Panc1 (cell line): ENCODE data around the gene FAM174B. TPM values are rescaled to one million over a fixed set of nuclear protein-coding genes. Genes with fewer than 3 reads are reported as not detected.

Source experiments
- ATAC-seq: fragments of 200-7000 bp; cut with Tn5 transposase; 2 replicates; pipeline ENCODE4 v1.9.1; 2020; ENCODE audit warnings: mild to moderate bottlenecking, moderate library complexity
- BruUV-seq: library from RNA; stranded (reverse); fragments of 400-500 nt; replicated peaks from 2 replicates; lab custom pipeline; 2021; lab: Mats Ljungman, UMichigan
- CTCF ChIA-PET: fragments of 300-600 bp; sonication (Branson Sonifier 250); formaldehyde crosslinking; loops from one replicate; lab custom pipeline; 2022; ENCODE audit warnings: antibody characterized with exemption; lab: Charles Lee
- POLR2A ChIA-PET: fragments of 300-600 bp; sonication (Branson Sonifier 250); formaldehyde crosslinking; loops from one replicate; lab custom pipeline; 2022; ENCODE audit warnings: antibody characterized with exemption; lab: Charles Lee
- DNase-seq: peaks from one replicate; pipeline ENCODE4 v3.0.0-alpha.2; 2010; ENCODE audit warnings: low read depth, low spot score
- H3K27ac ChIP-seq: 2 replicates; pipeline ENCODE4 v1.5.1; 2011; ENCODE audit warnings: mild to moderate bottlenecking, low read length, inconsistent platforms
- H3K27me3 ChIP-seq: fragments of 200-500 bp; sonication (Bioruptor generic); 2 replicates; pipeline ENCODE4 v1.6.0; 2014; ENCODE audit warnings: low read length, inconsistent platforms; ENCODE audit not compliant: control insufficient read depth, insufficient read depth
- H3K36me3 ChIP-seq: fragments of 200-500 bp; sonication (Bioruptor generic); 2 replicates; pipeline ENCODE4 v1.5.1; 2014; ENCODE audit warnings: inconsistent platforms, mild to moderate bottlenecking, low read length, moderate library complexity; ENCODE audit not compliant: control insufficient read depth, insufficient read depth
- H3K4me1 ChIP-seq: 2 replicates; pipeline ENCODE4 v1.5.1; 2011; ENCODE audit warnings: inconsistent platforms, mild to moderate bottlenecking, low read length, moderate library complexity; ENCODE audit not compliant: control insufficient read depth, insufficient read depth
- H3K4me3 ChIP-seq, 2 experiments: 2 replicates each; pipeline ENCODE4 v1.5.1; 2011 to 2012; ENCODE audit warnings: low read depth in 2 of 2, low read length in 2 of 2, mild to moderate bottlenecking in 2 of 2, inconsistent platforms in 1 of 2, moderate library complexity in 1 of 2
- H3K9me3 ChIP-seq: fragments of 200-500 bp; sonication (Bioruptor generic); 2 replicates; pipeline ENCODE4 v1.5.1; 2014; ENCODE audit warnings: low read depth, mild to moderate bottlenecking, inconsistent platforms, low read length, moderate library complexity; ENCODE audit not compliant: control insufficient read depth, insufficient read depth
- CTCF ChIP-seq: fragments of 450-650 bp; IDR thresholded peaks from 2 replicates; pipeline ENCODE4 v1.5.1; 2017; ENCODE audit warnings: mild to moderate bottlenecking
- POLR2AphosphoS5 ChIP-seq: IDR thresholded peaks from 2 replicates; pipeline ENCODE4 v1.6.1; 2012; ENCODE audit warnings: mild to moderate bottlenecking, low read depth, low read length, moderate library complexity
- REST ChIP-seq, 2 experiments: IDR thresholded peaks; 2 replicates each; pipeline ENCODE4 v1.6.1; 2011 to 2012; ENCODE audit warnings: low read depth in 2 of 2, control low read depth in 1 of 2, low read length in 1 of 2, mild to moderate bottlenecking in 1 of 2, moderate library complexity in 1 of 2; ENCODE audit not compliant: insufficient read depth in 1 of 2
- SIN3A ChIP-seq: IDR thresholded peaks from 2 replicates; pipeline ENCODE4 v1.6.1; 2012; ENCODE audit warnings: low read depth, mild to moderate bottlenecking, low read length, moderate library complexity, borderline replicate concordance; ENCODE audit not compliant: insufficient read depth
- TCF7L2 ChIP-seq: IDR thresholded peaks from 2 replicates; pipeline ENCODE4 v1.6.1; 2011; ENCODE audit warnings: mild to moderate bottlenecking, low read depth, low read length, inconsistent platforms
- in situ Hi-C: cut with HindIII; loops from 2 replicates; pipeline ENCODE4 v1.10.0; 2016; ENCODE audit warnings: low sequenced_read_pairs, low pct_unique_long_range_greater_than_20kb
- intact Hi-C: fragments of 100-400 bp; cut with micrococcal nuclease; formaldehyde crosslinking; loops from one replicate; pipeline ENCODE4 v1.10.0; 2022; ENCODE audit not compliant: unreplicated experiment
- total RNA-seq: library from RNA; stranded (reverse); gene quantifications from one replicate; pipeline ENCODE4 v1.2.1, GENCODE V29; 2021; ENCODE audit not compliant: unreplicated experiment

Gene FAM174B
- total RNA-seq, 1 experiment from 2014 or later, result 30.7 TPM

DNA sequence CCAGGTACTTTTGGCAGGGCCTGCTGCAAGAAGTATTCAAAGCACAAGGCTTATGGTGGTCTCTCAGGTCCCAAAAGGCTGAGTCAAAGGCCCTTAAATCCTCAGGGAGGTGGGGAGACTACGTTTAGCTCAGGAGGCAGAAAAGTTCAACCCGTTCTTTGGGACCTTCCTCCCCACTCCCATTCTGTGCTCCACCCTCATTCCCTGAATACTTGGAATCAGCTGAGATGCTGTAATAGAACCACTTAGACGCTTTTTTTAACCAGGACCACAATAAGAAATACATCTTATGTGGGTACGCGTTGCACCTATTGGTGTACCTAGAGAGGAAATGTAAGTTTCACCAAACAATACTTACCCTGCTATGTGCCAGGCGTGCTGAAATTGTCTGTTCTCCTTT is 58.0 kb downstream of the FAM174B start:
- no peaks in the 10 kb centered on the region for H3K4me1 ChIP-seq
- no peak overlapping the region for H3K27ac ChIP-seq
- DNase-seq, result no peak
- H3K9me3 ChIP-seq, result no peaks in the 10 kb centered on the region
- TF ChIP-seq CTCF, result no peak
- H3K36me3 ChIP-seq, result no peaks in the 10 kb centered on the region
- ChIA-PET CTCF (no interaction called here), POLR2A (no interaction called here)
- H3K4me3 ChIP-seq, result no peak overlapping the region
- intact Hi-C loops (no loop called here), in situ Hi-C loops (no loop called here)
- BruUV-seq, result no TSS peak
- ATAC-seq, result no peak
- H3K27me3 ChIP-seq, result peaks cover 19% of the 10 kb centered on the region

DNA sequence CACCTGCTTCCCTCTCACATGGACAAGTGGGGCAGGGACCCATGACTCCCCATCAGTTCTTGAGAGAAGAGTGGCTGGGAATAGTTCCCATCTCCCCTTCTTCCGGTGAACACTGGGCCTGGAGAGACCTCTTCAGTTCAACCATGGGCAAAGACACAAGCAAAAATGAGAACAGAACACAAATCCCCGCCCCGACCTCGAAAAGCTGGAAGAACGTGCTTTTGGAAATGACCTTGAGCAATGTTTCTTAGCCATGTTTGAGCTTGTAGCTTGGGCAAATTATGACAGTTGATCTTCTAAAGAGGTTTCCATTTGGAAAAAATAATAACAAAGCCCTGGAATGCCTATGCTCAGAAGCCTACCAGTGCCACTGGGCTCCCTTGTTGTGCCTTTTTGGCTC is 59.0 kb downstream of the FAM174B start:
- H3K4me1 ChIP-seq, result no peaks in the 10 kb centered on the region
- intact Hi-C loops (no loop called here), in situ Hi-C loops (no loop called here)
- ATAC-seq (no peak), DNase-seq (no peak)
- ChIA-PET POLR2A (no interaction called here), CTCF (no interaction called here)
- peaks cover 15% of the 10 kb centered on the region for H3K27me3 ChIP-seq
- no peak overlapping the region for H3K4me3 ChIP-seq
- no TSS peak for BruUV-seq
- H3K36me3 ChIP-seq, result no peaks in the 10 kb centered on the region
- H3K9me3 ChIP-seq, result no peaks in the 10 kb centered on the region
- H3K27ac ChIP-seq, result no peak overlapping the region
- TF ChIP-seq SIN3A (no peak), CTCF (no peak), POLR2AphosphoS5 (no peak), REST (IDR thresholded peaks at IDR 0.05; ENCODE audit: insufficient read depth in 1 of 2, low read depth in 2 of 2, low read length in 1 of 2) (no peak), TCF7L2 (no peak)
